Muscle layer of duodenum (tissue), 2 donors: ENCODE measurements around the gene HNRNPM.
A peak's percentile ranks its signal among the peaks of the same experiment; 100 is the strongest.
"Not testable (repeated sequence)": the region's sequence is repeated elsewhere in the genome, so short reads cannot be mapped to it uniquely, and the experiment has no call there.

Source experiments
- H3K27ac ChIP-seq: one replicate; pipeline ENCODE4 v1.7.0; 2013; ENCODE audit warnings: mild to moderate bottlenecking, low read length
- H3K27me3 ChIP-seq: one replicate; pipeline ENCODE4 v1.7.0; 2013; ENCODE audit warnings: low read depth, mild to moderate bottlenecking, control low read depth, low read length
- H3K36me3 ChIP-seq, 2 donors: one replicate each; pipeline ENCODE4 v1.7.0; 2013; ENCODE audit warnings: low read length in 2 of 2, control low read depth in 1 of 2, mild to moderate bottlenecking in 1 of 2; ENCODE audit not compliant: insufficient read depth in 2 of 2, control insufficient read depth in 1 of 2
- H3K4me1 ChIP-seq, 2 donors: one replicate each; pipeline ENCODE4 v1.7.0; 2013; ENCODE audit warnings: low read length in 2 of 2, mild to moderate bottlenecking in 2 of 2, control low read depth in 1 of 2, moderate library complexity in 1 of 2; ENCODE audit not compliant: insufficient read depth in 2 of 2, control insufficient read depth in 1 of 2
- H3K4me3 ChIP-seq, 2 donors: one replicate each; pipeline ENCODE4 v1.7.0; 2013; ENCODE audit warnings: low read length in 2 of 2, low read depth in 1 of 2, mild to moderate bottlenecking in 1 of 2
- H3K9me3 ChIP-seq, 2 donors: one replicate each; pipeline ENCODE4 v1.7.0; 2013; ENCODE audit warnings: low read length in 2 of 2, control low read depth in 1 of 2, mild to moderate bottlenecking in 1 of 2; ENCODE audit not compliant: control insufficient read depth in 1 of 2
- donor health status: healthy.

HNRNPM gene

DNA sequence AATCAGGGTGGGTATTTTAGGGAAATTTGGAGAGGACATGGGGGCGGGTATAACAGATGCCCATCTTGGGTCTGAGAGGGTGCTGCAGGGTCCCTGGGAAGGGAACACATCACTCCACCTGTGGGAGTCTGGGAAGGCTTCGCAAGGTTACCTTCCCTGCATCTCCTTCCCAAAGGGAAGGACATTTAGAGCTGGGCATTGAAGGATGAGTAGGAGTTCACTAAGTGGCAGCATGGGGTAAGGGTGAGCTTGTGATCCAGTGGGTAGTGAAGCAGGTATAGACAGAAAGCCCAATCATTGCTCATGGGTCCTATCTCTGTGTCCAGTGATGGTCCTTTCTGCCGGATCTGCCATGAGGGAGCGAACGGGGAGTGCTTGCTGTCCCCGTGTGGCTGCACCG lies 18.5 kb upstream of the HNRNPM start:
- H3K4me1 ChIP-seq, result peaks cover 3 to 5% of the 10 kb centered on the region in 2 donors
- H3K9me3 ChIP-seq, result no peaks in the 10 kb centered on the region
- no peaks in the 10 kb centered on the region for H3K27me3 ChIP-seq
- H3K4me3 ChIP-seq, result no peak overlapping the region
- no peak overlapping the region for H3K27ac ChIP-seq
- H3K36me3 ChIP-seq, result peaks cover 0 to 34% of the 10 kb centered on the region in 2 donors

DNA sequence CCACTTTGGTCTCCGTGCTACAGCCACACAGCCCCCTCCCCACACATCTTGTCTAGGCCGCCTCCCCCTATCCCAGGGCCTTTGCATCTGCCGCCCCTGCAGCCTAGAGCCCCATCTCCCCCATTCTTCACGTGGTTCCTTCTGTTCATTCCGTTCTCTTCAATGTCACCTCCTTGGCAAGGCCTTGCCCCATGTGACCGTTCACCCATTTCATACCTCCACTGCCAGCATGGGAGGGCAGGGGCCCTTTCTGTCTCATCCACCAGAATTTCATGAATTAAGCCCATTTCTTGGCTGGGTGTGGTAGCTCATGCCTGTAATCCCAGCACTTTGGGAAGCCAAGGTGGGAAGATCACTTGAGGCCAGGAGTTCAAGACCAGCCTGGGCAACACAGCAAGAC lies 15.7 kb upstream of the HNRNPM start:
- Histone ChIP-seq H3K9me3 (no peaks in the 10 kb centered on the region), H3K36me3 (peaks cover 0 to 31% of the 10 kb centered on the region in 2 donors), H3K27me3 (no peaks in the 10 kb centered on the region), H3K4me1 (peaks cover 2 to 5% of the 10 kb centered on the region in 2 donors), H3K27ac (no peak overlapping the region), H3K4me3 (no peak overlapping the region)

DNA sequence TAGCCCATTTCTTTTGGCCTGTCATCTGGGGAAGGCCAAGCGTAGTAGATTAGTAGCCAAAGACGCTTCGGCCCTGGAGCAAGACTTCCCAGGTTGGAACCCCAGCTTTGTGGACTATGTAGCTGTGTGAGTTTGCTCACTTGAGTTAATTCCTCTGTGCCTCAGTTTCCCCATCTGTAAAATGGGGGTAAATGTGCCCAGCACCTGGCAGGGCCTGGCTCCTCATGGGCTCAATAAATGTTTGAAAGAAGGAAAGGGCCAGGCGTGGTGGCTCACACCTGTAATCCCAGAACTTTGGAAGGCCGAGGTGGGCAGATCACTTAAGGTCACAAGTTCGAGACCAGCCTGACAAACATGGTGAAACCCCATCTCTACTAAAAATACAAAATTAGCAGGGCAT lies 14.9 kb upstream of the HNRNPM start:
- Histone ChIP-seq H3K27me3 (no peaks in the 10 kb centered on the region), H3K4me1 (peaks cover 0 to 5% of the 10 kb centered on the region in 2 donors), H3K36me3 (peaks cover 0 to 31% of the 10 kb centered on the region in 2 donors), H3K27ac (no peak overlapping the region), H3K9me3 (no peaks in the 10 kb centered on the region), H3K4me3 (no peak overlapping the region)

DNA sequence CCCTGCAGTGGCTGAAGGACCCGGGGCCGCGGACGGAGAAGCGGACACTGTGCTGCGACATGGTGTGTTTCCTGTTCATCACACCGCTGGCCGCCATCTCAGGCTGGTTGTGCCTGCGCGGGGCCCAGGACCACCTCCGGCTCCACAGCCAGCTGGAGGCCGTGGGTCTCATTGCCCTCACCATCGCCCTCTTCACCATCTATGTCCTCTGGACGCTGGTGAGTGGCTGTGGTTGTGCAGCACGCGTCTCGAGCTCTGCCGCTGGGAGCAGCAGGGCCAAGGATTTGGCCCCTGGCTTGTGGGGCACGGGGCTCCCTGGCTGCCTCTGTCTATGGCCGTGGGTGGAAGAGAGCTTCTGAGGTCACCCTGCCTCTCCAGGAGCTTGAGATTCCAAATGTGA lies 14.1 kb upstream of the HNRNPM start:
- H3K9me3 ChIP-seq, result no peaks in the 10 kb centered on the region
- H3K4me3 ChIP-seq, result no peak overlapping the region
- H3K4me1 ChIP-seq, result peaks cover 0 to 5% of the 10 kb centered on the region in 2 donors
- no peak overlapping the region for H3K27ac ChIP-seq
- no peaks in the 10 kb centered on the region for H3K27me3 ChIP-seq
- H3K36me3 ChIP-seq, result peaks cover 0 to 33% of the 10 kb centered on the region in 2 donors

DNA sequence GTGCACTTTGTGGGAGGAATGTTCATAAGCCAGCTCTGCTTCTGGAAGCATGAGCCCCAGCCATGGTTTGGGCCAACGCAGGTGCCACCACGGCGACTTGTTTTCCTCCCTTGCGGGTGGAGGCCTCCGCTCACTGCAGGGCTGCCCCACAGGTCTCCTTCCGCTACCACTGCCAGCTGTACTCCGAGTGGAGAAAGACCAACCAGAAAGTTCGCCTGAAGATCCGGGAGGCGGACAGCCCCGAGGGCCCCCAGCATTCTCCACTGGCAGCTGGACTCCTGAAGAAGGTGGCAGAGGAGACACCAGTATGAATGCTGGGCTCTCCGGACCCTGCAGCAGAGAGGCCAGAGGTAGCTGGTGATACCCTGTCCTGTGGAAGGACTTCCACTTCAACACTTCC lies 6.5 kb upstream of the HNRNPM start:
- H3K27ac ChIP-seq, result no peak overlapping the region
- peaks cover 0 to 21% of the 10 kb centered on the region in 2 donors for H3K36me3 ChIP-seq
- H3K9me3 ChIP-seq, result no peaks in the 10 kb centered on the region
- H3K4me3 ChIP-seq, result no peak overlapping the region
- peaks cover 0 to 5% of the 10 kb centered on the region in 2 donors for H3K4me1 ChIP-seq
- no peaks in the 10 kb centered on the region for H3K27me3 ChIP-seq

DNA sequence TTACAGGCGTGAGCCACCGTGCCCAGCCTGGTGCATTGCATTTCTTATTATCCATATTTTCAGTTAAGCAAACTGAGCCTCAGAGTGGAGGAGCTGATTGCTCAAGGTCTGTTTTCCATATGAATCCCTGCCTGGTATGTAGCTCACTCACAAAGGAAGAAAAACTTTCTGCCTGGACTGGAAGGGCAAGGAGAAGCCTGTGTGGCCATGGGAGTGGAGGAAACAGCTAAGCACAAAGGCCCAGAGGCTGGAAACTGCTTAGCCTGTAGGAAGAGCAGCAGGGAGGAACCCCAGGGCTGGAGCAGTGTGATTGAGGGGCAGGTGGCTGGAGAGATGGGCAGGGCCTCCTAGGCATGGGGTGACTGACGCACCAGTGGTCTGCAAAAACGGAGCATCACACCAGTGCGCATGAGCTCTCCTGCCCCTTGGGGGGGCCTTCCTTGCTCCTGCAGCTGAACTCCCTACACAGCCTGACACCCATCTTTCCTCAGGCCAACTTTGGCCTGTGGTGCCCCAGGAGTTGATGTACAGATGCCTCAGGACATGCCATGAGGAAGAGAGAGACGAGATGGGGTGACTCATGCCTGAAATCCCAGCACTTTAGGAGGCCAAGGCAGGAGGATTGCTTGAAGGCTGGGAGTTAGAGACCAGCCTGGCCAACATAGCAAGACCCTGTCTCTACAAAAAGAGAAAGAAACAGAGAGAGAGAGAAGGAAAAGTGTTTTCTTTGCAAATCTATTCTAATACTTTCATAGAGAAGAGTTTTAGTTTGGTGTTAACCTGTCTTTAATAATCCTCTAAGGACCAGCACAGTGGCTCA lies 2.8 kb upstream of the HNRNPM start:
- Histone ChIP-seq H3K36me3 (peaks cover 0 to 23% of the 10 kb centered on the region in 2 donors), H3K27ac (no peak overlapping the region), H3K9me3 (no peaks in the 10 kb centered on the region), H3K4me1 (peaks cover 5 to 9% of the 10 kb centered on the region in 2 donors), H3K4me3 (no peak overlapping the region), H3K27me3 (no peaks in the 10 kb centered on the region)

GRCh38 chr19:8444140-8444676 lies 567 bp upstream of the HNRNPM start:
- peaks cover 2 to 11% of the 10 kb centered on the region in 2 donors for H3K36me3 ChIP-seq
- H3K27me3 ChIP-seq, H3K9me3 ChIP-seq: not testable (repeated sequence)
- peak overlapping the region; percentile 88 to 94 for H3K4me3 ChIP-seq
- H3K27ac ChIP-seq, result peak overlapping the region; percentile 95
- H3K4me1 ChIP-seq, result peaks cover 16 to 32% of the 10 kb centered on the region in 2 donors

DNA sequence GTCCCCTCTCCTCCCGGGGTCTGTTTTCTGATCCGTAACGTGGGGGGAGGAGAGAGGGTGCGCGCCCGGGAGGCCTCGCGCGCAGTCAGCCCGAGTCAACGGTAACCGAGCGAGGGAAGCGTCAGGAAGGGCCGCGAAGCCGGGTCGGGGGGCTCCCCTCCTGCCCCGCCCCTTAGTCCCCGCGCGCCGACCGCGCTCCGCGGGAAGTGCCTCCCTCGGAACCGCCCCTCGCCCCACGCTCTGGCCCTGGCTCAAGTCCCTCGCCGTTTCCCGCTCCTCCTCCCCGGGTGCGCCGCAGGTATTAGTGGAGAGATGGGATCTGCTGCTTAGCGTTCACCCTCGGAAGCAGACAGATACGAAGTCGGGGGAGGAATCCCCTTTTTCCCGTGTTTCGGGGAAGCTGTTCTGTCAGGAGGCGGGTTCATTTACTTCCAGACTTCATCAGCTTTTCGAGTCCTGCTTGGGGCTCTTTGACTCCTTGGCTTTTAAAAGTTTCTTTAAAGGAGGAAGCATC lies 770 bp downstream of the HNRNPM start:
- Histone ChIP-seq H3K4me1 (peaks cover 24 to 43% of the 10 kb centered on the region in 2 donors), H3K27ac (peak overlapping the region; percentile 95), H3K27me3 (no peaks in the 10 kb centered on the region), H3K36me3 (peaks cover 2 to 11% of the 10 kb centered on the region in 2 donors), H3K4me3 (peak overlapping the region; percentile 90 to 94), H3K9me3 (no peaks in the 10 kb centered on the region)

DNA sequence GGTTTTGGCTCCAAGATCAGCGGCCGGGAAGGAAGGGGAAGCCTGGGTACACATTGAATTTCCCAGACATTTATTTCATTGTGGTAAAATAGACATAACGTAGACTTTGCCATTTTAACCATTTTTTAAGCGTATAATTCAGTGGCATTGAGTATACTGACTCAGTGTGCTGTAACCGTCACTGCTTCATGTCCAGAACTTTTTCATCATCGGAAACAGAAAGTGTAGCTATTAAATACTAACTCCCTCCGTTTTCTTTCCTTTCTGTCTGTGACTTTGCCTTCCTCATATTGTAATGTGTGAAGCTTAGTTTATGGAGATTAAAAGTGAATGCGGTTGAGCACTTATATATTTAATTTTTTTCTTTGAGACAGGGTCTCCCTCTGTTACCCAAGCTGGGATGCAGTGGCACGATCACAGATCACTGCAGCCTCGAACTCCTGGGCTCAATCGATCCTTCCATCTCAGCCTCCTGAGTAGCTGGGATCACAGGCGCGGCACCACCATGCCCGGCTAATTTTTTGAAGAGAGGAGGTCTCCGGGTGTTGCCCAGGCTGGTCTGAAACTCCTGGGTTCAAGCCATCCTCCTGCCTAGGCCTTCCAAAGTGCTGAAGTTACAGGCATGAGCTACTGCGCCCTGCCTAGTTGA lies 1.4 kb downstream of the HNRNPM start:
- H3K4me1 ChIP-seq, result peaks cover 24 to 44% of the 10 kb centered on the region in 2 donors
- H3K27ac ChIP-seq, result peak overlapping the region; percentile 95
- peak overlapping the region; percentile 90 to 94 for H3K4me3 ChIP-seq
- peaks cover 2 to 11% of the 10 kb centered on the region in 2 donors for H3K36me3 ChIP-seq
- H3K27me3 ChIP-seq, result no peaks in the 10 kb centered on the region
- no peaks in the 10 kb centered on the region for H3K9me3 ChIP-seq

DNA sequence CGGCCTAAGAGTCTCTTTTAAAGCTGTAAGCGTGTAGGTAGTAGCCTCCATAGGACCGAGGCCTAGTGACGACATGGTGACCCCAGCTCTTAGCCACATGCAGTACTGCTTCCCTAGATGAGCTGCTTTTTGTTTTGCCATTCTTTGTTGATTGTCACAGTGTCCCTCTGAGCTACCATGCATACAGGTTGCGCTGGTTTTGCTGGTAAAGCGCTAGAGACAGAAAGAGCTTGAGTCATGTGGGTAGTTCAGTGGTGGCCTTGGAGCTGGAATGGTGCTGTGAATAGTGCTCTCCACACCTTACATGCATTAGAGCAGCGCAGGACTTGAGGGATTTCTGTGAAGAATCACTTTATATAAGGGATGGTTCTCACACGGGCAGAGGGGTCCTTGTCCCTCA lies 5.1 kb downstream of the HNRNPM start:
- Histone ChIP-seq H3K27me3 (no peaks in the 10 kb centered on the region), H3K27ac (no peak overlapping the region), H3K9me3 (no peaks in the 10 kb centered on the region), H3K36me3 (peaks cover 2 to 11% of the 10 kb centered on the region in 2 donors), H3K4me1 (peaks cover 35 to 80% of the 10 kb centered on the region in 2 donors), H3K4me3 (no peak overlapping the region)

DNA sequence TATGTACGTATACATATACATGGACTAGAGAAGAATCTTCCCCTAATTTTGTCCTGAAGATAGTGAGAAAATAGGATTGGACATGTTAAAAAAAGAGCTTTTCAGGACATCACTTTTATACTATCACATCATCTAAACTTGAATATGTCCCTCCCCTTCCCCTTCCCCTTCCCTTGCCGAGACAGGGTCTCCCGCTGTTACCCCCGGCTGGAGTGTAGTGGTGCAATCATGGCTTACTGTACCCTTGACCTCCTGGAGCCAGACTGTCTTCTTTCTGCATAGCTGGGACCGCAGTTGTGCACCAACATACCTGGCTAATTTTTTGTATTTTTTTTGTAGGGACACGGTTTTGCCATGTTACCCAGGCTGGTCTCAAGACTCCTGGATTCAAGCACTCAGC lies 6.6 kb downstream of the HNRNPM start:
- H3K27me3 ChIP-seq, result no peaks in the 10 kb centered on the region
- peaks cover 35 to 82% of the 10 kb centered on the region in 2 donors for H3K4me1 ChIP-seq
- H3K36me3 ChIP-seq, result peaks cover 8 to 9% of the 10 kb centered on the region in 2 donors
- no peak overlapping the region for H3K27ac ChIP-seq
- H3K9me3 ChIP-seq, result no peaks in the 10 kb centered on the region
- no peak overlapping the region for H3K4me3 ChIP-seq
